PFSK-1 (cell line): Measurements from ENCODE around the gene PNKP.

Experiments
- FOXP2 ChIP-seq: optimal IDR thresholded peaks from 2 replicates; pipeline ENCODE3; 2011; ENCODE audit warnings: borderline replicate concordance, control low read depth, inconsistent platforms; ENCODE audit not compliant: insufficient read depth; ENCODE audit errors: extremely low read length, extremely low read depth
- POLR2AphosphoS5 ChIP-seq: IDR thresholded peaks from 2 replicates; pipeline ENCODE4 v1.6.1; 2012; ENCODE audit warnings: low read depth, mild to moderate bottlenecking, control low read depth, low read length, moderate library complexity
- SIN3A ChIP-seq: IDR thresholded peaks from 2 replicates; pipeline ENCODE4 v1.6.1; 2012; ENCODE audit warnings: mild to moderate bottlenecking, low read length, moderate library complexity, borderline replicate concordance; ENCODE audit not compliant: insufficient read depth
- TAF1 ChIP-seq: IDR thresholded peaks from 2 replicates; pipeline ENCODE4 v1.6.1; 2012; ENCODE audit warnings: low read length, control low read depth, borderline replicate concordance; ENCODE audit not compliant: insufficient read depth
- TF ChIP-seq, protein P1 (sequence below), 2 experiments: IDR thresholded peaks; 2 replicates each; pipeline versions ENCODE4 v1.6.1 to v1.8.0; 2011 to 2012; ENCODE audit warnings: low read depth in 2 of 2, low read length in 2 of 2, control low read depth in 1 of 2, inconsistent platforms in 1 of 2, mild to moderate bottlenecking in 1 of 2, moderate library complexity in 1 of 2; ENCODE audit not compliant: insufficient read depth in 1 of 2

The PNKP gene

DNA sequence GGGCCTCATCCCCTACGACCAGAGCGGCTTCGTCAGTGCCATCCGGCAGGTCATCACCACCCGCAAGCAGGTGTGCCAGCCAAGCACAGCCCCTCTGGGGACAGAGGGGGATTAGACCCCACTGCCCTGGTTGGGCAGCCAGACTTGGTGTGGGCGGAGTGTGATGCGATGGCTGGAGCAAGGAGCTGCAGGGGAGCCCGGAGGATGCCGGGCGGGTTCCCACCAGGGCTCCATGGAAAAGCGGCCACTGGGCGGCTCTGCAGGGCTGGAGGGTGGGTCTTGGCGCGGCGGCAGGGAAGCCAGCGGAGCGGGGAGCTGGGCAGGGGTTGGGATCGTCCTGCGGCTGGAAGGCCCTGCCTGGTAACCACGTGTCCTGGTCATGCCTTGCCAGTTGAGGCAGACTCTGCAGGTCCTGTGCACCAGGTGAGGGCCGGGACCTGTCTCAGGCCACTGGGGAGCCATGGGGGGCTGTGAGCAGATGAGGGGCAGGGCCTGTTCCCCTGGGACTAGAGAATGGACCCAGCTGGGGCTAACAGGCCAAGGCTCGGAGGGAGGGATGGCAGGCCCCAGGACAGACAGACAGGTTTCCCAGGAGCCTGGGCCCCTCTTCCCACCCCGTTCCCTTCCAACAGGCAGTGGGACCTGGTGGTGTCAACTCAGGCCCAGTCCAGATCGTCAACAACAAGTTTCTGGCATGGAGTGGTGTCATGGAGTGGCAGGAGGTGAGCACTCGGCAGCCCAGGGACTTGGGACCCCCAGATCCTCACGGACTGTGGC, 10.1 kb downstream of the PNKP start:
- no peak for TF ChIP-seq SIN3A
- no peak; the same call in 1 of the 2 replicates for TF ChIP-seq POLR2AphosphoS5
- no peak for TF ChIP-seq TAF1
- TF ChIP-seq, protein P1, sequence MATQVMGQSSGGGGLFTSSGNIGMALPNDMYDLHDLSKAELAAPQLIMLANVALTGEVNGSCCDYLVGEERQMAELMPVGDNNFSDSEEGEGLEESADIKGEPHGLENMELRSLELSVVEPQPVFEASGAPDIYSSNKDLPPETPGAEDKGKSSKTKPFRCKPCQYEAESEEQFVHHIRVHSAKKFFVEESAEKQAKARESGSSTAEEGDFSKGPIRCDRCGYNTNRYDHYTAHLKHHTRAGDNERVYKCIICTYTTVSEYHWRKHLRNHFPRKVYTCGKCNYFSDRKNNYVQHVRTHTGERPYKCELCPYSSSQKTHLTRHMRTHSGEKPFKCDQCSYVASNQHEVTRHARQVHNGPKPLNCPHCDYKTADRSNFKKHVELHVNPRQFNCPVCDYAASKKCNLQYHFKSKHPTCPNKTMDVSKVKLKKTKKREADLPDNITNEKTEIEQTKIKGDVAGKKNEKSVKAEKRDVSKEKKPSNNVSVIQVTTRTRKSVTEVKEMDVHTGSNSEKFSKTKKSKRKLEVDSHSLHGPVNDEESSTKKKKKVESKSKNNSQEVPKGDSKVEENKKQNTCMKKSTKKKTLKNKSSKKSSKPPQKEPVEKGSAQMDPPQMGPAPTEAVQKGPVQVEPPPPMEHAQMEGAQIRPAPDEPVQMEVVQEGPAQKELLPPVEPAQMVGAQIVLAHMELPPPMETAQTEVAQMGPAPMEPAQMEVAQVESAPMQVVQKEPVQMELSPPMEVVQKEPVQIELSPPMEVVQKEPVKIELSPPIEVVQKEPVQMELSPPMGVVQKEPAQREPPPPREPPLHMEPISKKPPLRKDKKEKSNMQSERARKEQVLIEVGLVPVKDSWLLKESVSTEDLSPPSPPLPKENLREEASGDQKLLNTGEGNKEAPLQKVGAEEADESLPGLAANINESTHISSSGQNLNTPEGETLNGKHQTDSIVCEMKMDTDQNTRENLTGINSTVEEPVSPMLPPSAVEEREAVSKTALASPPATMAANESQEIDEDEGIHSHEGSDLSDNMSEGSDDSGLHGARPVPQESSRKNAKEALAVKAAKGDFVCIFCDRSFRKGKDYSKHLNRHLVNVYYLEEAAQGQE (IDR thresholded peaks at IDR 0.05; ENCODE audit: insufficient read depth in 1 of 2, low read depth in 2 of 2, low read length in 2 of 2) = no peak
- TF ChIP-seq FOXP2 = no peak

GRCh38 chr19:49856574-49857021, 10.8 kb downstream of the PNKP start:
- TF ChIP-seq FOXP2 (no peak), SIN3A (no peak), TAF1 (no peak), POLR2AphosphoS5 (no peak)
- TF ChIP-seq, protein P1 (IDR thresholded peaks at IDR 0.05; ENCODE audit: insufficient read depth in 1 of 2, low read depth in 2 of 2, low read length in 2 of 2) = no peak

DNA sequence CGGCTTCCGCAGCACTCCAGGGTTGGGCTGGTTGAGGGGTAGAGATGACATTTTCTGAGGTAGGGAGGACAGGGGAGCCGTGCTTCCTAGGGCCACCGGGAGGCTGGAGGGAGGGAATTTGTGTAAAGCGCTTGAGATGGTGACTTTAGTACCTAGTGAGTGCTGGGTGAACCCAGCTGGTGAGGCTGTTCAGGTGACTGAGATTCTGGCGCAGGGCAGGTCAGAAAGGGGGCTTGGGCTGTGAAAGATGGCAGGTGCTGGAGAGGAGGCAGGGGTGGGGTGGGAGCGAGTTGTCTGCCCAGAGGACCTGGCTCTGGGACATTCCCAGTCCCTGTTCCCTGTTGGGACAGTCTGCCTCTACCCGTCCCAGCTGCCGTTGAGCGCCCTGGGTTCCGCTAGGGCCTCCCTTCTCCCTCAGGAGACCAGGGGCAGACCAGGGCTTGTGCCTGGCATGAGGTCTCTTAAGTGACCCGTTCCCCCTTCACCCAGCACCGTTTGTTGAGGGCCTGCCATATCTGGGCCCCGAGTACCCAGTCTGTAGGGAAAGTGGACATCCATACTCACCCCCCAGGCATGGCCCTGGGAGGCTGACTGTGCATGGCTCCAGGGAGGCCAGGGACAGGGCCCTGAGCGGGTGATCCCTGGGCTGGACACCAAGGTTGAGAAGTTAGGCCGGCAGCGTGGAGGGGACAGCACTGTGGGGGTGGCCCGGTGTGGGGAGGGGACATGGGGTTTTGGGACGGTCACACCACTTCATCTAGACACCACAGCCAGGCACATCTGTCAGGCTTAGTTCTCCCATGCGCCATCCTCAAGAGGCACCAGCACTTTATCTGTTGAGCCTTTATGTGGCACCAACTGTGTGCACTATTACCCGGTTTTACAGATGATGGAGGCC, 11.5 kb downstream of the PNKP start:
- TF ChIP-seq POLR2AphosphoS5 = peak; percentile 35; the same call in 1 of the 2 replicates
- no peak for TF ChIP-seq TAF1
- 0 out of 2 replicates have a peak, but pooled peaks have one; percentile 21 for TF ChIP-seq SIN3A
- TF ChIP-seq, protein P1 (IDR thresholded peaks at IDR 0.05; ENCODE audit: insufficient read depth in 1 of 2, low read depth in 2 of 2, low read length in 2 of 2) = no peak

DNA sequence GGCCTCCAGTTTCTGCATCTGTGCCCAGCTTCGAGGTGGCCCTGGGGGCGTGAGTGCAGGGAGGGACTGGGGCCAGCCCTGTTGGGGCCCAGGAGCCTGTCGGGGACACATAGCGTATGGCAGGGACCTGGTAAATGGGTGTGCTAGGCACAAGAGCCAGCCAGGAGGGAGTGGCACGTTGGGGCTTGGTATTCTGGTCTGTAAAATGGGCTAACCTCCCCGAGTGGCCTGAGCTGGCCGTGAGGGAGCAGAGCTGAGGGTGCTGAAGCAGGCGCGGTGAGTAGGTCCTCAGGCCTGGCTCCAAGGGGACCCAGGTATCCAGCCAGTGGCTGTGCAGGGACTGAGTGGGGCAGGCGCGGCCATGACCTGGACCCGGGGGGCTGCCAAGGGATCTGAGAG, 12.1 kb downstream of the PNKP start:
- TF ChIP-seq FOXP2 (no peak), SIN3A (no peak), TAF1 (no peak), POLR2AphosphoS5 (no peak; the same call in 1 of the 2 replicates)
- TF ChIP-seq, protein P1 (IDR thresholded peaks at IDR 0.05; ENCODE audit: insufficient read depth in 1 of 2, low read depth in 2 of 2, low read length in 2 of 2) = no peak
